HG03039 (cell line): ENCODE measurements around the gene CDK11B.
"Not testable (repeated sequence)": the region's sequence is repeated elsewhere in the genome, so short reads cannot be mapped to it uniquely, and the experiment has no call there.

ENCODE experiments used
- ATAC-seq: cut with Tn5 transposase; IDR thresholded peaks from one replicate; pipeline ENCODE4 v1.9.1; 2021; ENCODE audit warnings: mild to moderate bottlenecking, moderate library complexity; ENCODE audit not compliant: unreplicated experiment

The CDK11B gene

DNA sequence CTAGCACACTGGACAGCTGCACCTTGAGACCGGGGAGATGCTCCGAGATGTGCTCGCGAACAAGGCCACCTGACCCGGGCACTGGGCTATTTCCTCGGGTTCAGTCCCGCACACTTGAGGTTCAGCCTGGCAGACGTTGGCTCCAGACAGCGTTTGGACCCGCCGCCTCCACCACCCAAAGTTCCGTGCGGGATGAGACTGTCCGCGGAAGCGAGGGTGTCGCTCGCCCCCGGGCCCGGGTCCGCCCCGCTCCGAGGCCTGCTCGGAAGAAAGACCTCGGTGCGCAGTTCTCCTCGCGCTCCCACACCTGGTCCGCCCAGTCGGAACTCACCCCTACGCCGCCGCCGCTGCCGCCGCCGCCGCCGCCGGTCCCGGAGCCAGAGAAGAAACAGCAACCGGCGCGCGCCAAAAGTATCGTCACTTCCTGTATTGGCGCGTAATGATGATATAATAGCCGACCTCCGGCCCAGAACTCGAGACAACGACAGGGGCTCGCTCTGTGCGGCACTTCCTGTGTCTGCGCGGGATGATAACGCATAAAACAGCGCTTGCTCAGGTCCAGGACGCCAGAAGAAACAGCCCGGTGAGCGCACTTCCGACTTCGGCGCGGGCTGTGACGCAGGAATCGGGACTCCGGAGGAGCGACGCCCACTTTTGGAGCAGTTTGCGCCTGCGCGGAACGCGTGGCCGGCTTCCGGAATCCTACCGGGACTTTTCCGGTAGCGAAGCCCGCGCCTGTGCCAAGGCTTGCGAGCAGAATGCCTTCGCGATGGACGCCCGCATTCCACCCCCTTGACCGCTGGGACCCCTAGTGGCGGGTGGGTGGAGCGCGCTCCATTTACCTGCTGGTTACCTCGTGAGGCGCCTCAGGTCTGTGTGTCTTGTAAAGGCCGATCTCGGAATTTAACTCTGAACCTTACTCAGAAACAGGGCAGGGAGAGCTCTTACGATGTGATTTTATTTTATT is at the start of gene CDK11B:
Gene CDK11B, minus strand, starts transcription at position 422 of the 967 bp plus-strand sequence. CDS start 1,519 bp downstream, outside the sequence.
- ATAC-seq: peak; percentile 76

DNA sequence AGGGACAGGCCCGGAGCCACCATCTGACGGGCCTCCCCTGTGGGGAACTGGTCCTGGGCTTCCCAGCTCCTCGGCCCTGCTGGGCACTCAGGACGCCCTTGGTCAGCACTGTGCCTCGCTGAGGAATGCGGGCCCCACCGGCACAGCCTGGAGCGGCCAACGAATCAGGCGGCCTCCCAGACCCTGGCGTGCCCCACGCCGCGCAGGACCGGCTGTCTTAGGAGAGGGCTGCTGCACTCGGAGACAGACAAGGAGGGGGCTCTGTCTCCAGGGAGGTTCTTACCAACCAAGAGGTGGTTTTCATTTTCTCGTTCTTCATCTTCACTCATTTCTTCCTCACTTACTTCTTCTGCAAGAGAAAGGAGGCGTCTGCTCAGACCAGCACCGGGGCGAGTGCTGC is 49.1 kb upstream of the CDK11B start:
- ATAC-seq: not testable (repeated sequence)

DNA sequence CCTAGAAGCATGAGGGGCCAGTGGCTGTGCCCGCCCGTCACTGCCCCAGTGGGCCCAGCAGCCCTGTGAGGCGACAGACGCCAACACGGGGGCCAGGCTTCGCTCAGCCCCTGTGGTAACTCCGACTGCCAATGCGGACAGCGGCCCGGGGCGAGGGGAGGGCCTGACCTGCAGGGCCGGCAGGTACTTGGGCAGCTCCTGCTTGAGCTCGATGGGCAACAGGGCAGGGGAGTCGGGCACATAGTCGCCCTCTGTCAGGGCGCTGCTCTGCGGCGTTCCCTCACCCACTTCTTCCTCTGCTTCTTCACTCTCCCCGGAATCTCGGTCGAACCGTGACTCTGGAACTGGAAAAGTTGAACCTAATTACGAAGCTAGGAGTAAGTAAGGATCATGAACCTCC is 48.4 kb upstream of the CDK11B start:
- ATAC-seq: not testable (repeated sequence)

DNA sequence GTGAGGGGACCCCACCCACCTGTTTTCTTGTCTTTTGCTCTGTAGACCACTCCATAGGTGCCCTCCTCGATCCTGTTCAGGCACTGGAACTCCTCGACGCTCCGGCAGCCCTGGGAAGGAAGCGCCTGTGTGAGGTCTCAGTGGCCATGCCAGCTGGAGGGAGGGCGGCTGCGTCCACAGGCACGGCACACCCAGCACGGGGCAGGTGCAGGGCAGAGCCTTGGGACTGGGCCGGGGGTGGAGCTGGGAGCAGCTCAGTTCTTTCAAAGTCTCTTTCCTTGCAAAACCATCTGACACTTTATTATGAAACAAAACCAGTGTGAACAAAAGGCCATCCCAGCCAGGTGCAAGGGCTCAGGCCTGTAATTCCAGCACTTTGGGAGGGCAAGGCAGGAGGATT is 46.8 kb upstream of the CDK11B start:
- not testable (repeated sequence) for ATAC-seq

DNA sequence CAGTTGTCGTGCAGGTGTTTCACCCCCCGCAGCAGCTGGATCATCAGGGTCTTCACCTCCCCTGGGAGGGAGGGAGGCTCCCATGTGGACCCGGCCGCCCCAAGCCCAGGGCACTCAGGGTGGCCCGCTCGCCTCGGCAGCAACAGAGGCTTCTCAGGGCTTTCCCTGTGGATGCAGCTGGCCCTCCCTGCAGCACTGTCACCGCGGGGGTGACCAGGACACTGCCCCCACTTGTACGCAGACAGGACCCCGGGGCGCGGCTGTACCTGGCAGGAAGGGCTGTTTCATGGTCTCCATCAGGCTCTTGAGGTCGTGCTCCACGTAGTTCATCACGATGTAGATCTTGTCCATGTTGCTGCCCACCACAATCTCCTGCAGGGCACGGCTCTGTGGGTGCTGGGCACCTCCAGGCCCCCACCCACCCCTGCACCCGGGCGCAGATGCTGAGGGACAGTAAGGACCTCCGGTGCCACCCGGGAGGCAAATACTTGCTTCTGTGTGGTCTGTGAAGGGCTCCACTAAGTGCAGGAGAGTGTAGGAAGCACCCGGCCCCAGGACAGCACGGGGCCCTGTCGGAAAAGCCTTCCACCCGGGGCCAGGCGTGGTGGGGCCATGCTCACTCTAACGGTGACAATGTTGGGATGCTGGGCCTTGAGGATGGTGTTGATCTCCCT is 45.6 kb upstream of the CDK11B start:
- ATAC-seq: not testable (repeated sequence)

DNA sequence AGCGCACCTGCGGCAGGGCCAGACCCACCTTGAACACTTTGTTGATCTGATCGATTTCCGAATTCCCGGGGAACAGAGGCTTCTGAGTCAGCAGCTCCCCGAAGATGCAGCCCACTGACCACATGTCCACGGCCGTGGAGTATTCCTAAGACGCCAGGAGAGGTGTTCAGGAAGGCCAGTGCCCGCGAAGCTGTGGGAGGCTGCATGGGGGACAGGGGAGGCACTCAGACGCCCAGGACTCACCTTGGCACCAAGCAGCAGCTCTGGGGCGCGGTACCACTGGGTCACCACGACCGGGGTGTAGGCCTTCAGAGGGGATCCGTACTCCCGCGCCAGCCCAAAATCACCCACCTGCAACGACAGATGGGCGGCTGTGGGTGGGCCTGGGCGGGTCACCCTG is 45.0 kb upstream of the CDK11B start:
- no peak for ATAC-seq

DNA sequence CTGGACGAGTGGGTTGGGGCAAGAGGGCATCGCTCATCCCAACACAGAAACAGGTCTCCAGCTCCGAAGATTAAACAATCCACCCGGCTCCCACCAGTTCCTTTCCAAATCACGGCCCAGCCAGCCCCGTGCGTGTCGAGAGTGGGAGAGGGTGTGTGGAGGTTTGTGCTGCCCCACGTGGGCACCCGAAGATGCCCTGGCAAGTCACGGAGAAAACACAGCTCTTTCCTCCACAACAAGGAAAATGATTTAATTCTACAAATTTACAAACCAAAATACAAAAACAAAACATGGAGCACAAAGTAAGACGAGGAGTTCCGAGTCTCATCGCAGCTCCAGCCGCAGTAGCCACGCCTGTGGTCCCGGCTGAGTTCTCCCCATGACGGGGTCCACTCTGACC is 43.7 kb upstream of the CDK11B start:
- not testable (repeated sequence) for ATAC-seq

DNA sequence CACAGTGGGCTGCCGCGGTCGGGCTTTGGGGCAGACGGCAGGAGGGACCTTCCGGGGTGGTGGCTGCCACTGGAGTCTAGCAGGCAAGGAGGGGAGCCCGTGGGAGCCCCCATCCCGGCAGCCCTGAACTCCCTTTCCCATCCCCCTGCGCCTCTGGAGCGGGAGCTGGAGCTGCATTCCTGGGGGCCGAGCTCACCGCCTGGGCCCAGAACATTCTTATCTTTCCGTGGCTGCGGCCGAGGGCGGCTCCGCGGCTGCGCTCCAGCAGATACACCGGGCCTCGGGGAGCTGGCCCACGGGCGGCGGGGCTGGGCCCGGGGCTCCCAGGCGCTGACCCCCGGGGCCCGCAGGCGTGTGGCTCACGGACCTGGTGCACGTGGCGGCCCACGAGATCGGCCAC is 41.8 kb upstream of the CDK11B start:
- ATAC-seq: not testable (repeated sequence)

DNA sequence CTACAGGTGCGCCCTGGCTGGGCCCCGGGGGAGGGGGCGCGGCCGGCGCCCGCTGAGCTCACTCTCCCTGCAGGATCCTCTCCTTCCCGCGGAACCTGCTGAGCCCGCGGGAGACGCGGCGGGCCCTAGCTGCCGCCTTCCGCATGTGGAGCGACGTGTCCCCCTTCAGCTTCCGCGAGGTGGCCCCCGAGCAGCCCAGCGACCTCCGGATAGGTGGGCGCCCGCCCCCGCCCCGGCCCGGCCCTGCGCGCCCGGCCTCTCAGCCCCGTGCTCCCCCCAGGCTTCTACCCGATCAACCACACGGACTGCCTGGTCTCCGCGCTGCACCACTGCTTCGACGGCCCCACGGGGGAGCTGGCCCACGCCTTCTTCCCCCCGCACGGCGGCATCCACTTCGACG is 41.3 kb upstream of the CDK11B start:
- ATAC-seq: not testable (repeated sequence)

DNA sequence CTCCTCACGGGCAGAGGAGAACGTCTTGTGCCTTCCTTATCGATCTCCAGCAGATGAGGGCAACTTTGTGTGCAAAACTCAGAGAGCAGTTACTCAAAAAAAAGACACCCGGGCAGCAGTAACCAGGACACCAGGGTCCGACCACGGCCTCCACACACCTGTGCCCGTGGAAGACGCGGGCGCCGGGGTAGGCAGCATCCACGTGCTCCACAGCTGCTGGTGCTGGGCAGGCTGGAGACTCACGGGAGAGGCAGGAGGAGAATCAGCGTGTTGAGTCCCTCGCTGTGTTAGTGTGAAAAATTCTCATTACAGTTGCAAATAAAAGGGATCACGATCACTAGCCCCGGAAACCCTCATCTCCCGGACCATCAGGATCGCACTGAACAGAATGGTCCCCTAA is 40.3 kb upstream of the CDK11B start:
- not testable (repeated sequence) for ATAC-seq

DNA sequence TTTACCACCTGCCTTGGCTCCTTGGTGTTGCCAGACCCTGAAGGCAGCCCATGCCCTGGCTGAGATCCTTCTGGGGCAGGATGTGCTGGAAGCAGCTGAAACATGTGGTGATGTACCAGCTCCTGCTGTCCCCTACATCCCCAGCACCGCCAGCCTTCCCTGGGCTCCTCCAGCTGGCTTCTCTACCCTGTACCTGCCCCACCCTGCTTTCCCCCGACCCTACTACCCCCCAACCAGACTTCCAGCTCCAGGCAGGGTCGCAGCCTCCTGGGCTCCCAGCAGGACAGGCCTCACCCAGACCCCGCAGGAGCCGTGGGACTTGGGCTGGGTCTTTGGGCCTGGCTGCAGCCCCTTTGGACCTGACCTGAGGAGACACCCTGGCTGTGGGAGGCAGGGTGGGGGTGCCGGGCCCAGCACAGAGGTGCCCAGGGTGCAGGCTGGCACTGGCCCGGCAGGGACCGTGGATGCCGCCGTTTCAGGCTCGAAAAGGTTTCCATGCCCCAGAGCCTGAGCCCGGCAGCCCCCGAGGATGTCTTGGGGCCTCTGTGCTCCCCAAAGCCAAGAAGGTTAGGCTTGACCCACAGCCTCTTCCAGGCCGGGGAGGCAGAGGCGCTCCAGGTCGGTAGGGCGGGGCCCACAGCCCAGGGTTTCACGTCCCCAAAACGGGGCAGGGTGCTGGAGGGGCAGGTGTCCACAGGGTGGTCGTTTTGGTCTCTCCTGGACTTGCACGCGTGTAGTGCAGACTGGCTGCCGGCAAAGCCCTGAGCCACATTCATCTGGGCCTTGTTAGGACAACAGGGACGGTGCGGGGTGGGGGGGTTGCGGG is 38.8 kb upstream of the CDK11B start:
- ATAC-seq: not testable (repeated sequence)

DNA sequence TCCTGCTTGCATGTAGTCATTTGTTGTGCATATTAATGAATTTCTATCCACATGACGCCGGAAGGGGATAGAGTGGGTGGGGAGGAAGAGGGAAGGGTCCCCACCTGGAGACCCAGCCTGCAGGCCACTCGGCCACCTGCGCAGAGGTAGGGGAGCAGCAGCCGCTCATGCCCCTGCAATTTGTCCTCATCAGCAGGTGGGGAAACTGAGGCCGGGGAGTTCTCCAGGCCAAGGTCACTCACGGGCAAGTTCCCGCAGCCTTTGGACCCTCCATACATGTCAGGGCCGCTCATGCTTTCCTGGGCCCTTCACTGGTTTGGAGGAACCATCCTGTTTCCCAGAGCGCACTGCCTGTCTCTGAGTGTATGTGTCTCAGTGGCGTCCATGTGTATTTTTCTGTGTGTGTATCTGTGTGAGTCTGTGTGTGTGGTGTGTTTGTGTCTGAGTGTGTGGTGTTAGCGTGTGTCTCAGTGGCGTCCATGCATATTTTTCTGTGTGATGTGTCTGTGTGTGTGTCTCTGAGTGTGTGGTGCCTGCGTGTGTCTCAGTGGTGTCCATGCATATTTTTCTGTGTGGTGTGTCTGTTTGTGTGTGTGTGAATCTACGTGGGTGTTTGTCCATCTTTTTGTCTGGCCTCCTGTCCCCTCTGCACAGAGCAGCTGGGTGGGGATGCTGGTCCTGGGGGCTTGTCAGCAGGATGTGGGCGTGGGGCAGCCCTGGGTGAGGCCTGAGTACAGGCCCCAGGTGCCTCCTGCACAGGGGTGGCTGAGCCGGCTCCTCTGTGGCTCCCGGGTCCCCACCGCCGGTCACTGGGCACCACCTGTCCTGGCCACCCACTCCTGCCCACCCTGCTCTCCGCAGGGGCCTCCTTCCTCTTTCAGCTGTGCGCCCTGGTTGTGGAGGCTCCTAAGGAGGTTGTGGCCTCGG is 37.9 kb upstream of the CDK11B start:
- ATAC-seq: not testable (repeated sequence)

DNA sequence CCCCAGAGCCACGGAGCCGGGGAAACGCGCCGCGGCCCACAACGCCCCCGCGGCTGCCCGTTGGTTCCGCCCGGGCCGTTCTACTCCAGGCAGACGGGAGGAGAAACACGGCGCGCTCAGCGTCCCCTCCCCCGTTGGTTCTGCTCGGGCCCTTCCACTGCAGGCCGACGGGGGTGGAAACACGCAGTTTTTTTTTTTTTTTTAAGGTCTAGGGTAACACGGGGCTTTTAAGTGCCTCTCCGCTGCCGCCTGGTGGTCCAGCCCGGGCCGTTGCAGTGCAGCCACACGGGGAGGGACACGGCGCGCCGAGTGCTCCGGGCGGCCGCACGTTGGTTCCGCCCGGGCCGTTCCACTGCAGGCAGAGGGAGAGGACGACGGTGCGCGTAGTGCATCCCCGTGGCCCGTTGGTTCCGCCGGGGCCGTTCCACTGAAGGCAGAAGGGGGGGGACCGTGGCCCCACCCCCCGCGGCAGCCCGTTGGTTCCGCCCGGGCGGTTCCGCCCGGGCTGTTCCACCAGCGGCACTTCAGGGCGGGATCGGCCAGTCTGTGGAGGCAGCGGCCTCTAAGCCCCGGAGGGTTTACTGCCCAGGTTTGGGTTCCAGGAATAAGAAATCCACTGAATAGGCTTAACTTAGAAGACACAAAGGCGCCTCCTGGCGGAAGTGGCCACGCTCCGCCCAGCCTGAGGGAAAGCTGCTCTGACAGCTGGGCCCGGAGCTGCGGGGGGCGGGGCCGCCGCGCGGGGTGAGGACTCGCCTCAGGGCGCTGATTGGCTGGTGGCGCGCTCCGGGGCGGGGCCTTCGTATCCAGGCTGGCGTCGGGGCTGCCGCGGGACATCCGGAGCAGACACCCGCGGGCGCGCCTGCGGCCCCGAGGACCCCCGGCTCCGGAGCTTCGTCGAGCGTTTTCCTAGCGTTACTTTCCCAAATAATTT is 34.2 kb upstream of the CDK11B start, which contains the start of gene SLC35E2B:
Gene SLC35E2B, minus strand, starts transcription at position 82 of the 934 bp plus-strand sequence. CDS start 16,096 bp downstream, outside the sequence.
- ATAC-seq: peak; percentile 74

DNA sequence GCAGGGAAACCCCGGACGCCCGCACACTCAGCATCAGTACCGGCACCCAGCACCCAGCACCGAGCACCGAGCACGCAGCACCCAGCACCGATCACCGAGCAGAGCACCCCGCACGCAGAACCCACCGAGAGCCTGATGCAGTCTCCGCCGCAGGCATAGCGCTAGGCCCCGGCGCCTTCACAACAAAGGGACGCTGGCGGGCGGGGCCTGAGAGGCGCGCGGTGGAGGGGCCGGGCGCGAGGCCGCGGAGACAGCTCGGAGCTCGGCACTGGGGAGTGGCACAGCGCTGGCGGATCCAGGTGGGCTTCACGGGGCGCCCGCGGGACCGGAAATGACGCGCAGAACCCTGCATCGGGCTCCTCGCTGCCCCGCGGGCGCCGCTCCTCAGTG is 33.5 kb upstream of the CDK11B start:
- ATAC-seq: not testable (repeated sequence)

DNA sequence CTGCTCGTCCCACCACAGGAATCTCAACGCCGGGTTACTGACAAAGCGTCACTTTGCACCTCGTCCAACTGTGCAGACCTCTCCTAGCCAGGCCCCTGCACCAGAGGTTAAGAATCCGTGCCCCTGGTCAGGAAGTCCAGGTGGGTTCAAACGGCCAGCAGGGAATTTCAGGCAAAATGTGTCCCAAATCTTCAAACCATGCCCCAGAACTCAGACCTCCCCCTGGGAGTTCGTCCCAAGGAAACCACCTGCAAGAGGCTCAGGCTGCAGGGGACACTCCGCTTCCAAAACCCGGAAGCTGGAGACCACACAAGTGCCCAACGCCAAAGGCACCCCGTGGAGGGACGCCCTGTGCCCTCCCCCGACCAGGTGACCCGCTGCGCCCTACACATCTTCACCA is 32.6 kb upstream of the CDK11B start:
- ATAC-seq: not testable (repeated sequence)

DNA sequence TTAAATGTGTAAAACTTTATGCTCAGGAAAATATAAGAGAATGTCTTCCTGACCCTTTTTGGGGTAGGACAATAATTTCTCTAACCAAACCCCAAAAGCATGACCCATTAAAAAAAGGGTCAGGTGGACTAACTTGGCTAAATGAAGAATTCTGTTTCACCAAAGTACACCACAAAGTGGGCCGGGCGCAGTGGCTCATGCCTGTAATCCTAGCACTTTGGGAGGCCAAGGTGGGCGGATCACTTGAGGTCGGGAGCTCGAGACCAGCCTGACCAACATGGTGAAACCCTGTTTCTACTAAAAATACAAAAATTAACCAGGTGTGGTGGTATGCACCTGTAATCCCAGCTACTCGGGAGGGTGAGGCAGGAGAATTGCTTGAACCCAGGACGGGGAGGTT is 30.7 kb upstream of the CDK11B start:
- not testable (repeated sequence) for ATAC-seq

DNA sequence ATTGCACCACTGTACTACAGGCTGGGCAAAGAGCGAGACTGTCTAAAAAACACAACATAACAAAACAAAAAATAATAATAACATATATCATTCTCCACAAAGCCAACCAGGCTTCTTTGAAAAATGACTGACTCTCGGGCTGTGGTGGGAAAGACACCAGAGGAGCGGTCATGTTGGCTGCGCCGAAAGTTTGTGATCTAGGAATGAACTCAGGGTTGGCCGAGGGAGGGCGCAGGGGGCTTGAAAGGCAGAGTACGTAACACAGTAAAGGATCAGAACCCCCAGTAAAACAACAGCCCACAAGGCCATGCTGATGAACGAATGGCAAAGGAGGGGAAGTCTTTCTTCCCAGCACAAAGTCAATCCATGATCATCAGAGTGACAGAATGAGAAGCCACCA is 29.0 kb upstream of the CDK11B start:
- no peak for ATAC-seq

DNA sequence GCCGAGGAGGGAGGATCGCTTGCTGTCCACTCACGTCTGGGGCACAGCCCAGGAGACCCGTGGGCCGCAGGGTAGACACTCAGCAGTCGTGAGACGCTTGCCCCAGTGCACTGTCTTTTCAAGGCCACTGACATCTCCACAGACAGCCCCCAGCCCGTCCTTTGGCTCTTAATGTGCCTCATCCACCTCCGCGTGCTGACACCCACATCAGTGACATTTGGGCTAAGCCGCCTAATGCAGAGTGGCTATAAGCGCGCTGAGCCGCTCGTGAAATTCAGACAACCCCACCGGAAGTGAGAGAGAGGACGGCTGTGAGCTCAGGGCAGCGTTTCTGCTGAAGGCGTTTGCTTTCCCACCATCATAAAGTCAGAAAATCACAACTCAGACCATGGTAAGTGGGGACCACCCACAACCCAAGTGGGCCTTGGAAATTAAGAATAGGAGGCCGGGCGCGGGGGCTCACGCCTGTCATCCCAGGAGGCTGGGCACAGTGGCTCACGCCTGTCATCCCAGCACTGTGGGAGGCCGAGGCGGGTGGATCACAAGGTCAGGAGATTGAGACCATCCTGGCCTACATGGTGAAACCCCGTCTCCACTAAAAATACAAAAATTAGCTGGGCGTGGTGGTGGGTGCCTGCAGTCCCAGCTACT is 25.4 kb upstream of the CDK11B start:
- no peak for ATAC-seq
